Measurements from ENCODE around the gene RBM26. TPM values are rescaled to one million over a fixed set of nuclear protein-coding genes. Genes with fewer than 3 reads are reported as not detected.
A peak's percentile ranks its signal among the peaks of the same experiment; 100 is the strongest.

Gene RBM26
- total RNA-seq, 6 donors from 2014 or later: 27.7 to 70.1 (median 32.9) TPM

GRCh38 chr13:79409828-79410227 lies 3.8 kb upstream of the RBM26 start:
- TF ChIP-seq, protein P1, sequence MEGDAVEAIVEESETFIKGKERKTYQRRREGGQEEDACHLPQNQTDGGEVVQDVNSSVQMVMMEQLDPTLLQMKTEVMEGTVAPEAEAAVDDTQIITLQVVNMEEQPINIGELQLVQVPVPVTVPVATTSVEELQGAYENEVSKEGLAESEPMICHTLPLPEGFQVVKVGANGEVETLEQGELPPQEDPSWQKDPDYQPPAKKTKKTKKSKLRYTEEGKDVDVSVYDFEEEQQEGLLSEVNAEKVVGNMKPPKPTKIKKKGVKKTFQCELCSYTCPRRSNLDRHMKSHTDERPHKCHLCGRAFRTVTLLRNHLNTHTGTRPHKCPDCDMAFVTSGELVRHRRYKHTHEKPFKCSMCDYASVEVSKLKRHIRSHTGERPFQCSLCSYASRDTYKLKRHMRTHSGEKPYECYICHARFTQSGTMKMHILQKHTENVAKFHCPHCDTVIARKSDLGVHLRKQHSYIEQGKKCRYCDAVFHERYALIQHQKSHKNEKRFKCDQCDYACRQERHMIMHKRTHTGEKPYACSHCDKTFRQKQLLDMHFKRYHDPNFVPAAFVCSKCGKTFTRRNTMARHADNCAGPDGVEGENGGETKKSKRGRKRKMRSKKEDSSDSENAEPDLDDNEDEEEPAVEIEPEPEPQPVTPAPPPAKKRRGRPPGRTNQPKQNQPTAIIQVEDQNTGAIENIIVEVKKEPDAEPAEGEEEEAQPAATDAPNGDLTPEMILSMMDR (IDR thresholded peaks at IDR 0.05): no peak
- TF ChIP-seq POLR2A (IDR thresholded peaks at IDR 0.05) (no peak), POLR2AphosphoS5 (IDR thresholded peaks at IDR 0.05) (no peak), EP300 (IDR thresholded peaks at IDR 0.05) (no peak)
- Histone ChIP-seq H3K9me3 (no peaks in the 10 kb centered on the region), H3K27ac (no peak overlapping the region), H3K27me3 (no peaks in the 10 kb centered on the region), H3K36me3 (peaks cover 0 to 5% (median 0%) of the 10 kb centered on the region in 4 donors), H3K4me3 (no peak overlapping the region), H3K4me1 (peaks cover 6 to 14% (median 10%) of the 10 kb centered on the region in 4 donors)
- 63 to 68% methylated on average over 4 of the region's 4 CpGs for WGBS, 2 donors
- no peak for ATAC-seq (ENCODE audit: low FRiP score in 2 of 2)
- DNase-seq: no peak

DNA sequence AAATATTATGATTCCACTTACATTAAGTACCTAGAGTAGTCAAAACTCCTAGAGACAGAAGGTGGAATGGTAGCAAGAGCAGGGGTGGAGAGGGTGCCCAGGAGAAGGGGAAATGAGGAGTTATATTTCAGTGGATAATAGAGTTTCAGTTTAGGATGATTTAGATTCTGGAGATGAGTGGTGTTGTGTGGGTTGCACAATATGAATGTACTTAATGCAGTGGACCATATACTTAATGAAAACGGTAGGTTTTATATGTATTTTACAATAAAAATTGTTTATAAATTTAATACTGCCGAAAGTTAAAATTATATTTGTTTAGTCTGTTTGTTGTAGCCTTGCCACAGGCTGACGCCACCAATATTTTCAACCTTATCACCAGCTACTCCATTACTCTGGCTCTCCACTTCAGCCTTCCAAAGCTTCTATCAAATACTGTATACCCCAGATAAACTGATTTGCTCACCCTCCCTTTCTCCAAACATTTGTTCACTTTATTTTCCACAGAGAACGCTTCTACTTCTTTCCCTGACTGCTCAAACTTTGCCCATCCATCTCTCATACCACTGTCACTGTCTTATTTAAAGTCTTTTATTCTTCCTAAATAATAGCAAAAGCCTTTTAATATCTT lies 1.4 kb upstream of the RBM26 start:
- ATAC-seq (ENCODE audit: low FRiP score in 2 of 2): no peak
- peak overlapping the region in 1 of 4 donors; percentile 97 for H3K27ac ChIP-seq

GRCh38 chr13:79406597-79406908 lies 498 bp upstream of the RBM26 start:
- Histone ChIP-seq H3K4me1 (peaks cover 36 to 47% (median 40%) of the 10 kb centered on the region in 4 donors), H3K9me3 (no peaks in the 10 kb centered on the region), H3K27me3 (no peaks in the 10 kb centered on the region), H3K4me3 (peak overlapping the region; percentile 66 to 84 (median 71)), H3K27ac (peak overlapping the region; percentile 92 to 97 (median 93)), H3K36me3 (no peaks in the 10 kb centered on the region)
- 1 to 5% methylated on average over 4 of the region's 4 CpGs for WGBS, 2 donors
- peak in 1 of 2 donors; percentile 34 for ATAC-seq (ENCODE audit: low FRiP score in 2 of 2)
- no peak for DNase-seq
- TF ChIP-seq POLR2A (IDR thresholded peaks at IDR 0.05) (no peak), POLR2AphosphoS5 (IDR thresholded peaks at IDR 0.05) (no peak), EP300 (IDR thresholded peaks at IDR 0.05) (no peak)
- TF ChIP-seq, protein P1 (IDR thresholded peaks at IDR 0.05): no peak

More for the DNA sequence above, 1.4 kb upstream of the RBM26 start:
- Histone ChIP-seq H3K36me3 (no peaks in the 10 kb centered on the region), H3K4me3 (peak overlapping the region in 2 of 4 donors; percentile 66 to 84), H3K4me1 (peaks cover 28 to 38% (median 32%) of the 10 kb centered on the region in 4 donors), H3K27me3 (no peaks in the 10 kb centered on the region), H3K9me3 (no peaks in the 10 kb centered on the region)
- no peak for DNase-seq
- WGBS, 2 donors: 69 to 76% methylated on average over 4 of the region's 4 CpGs
- TF ChIP-seq, protein P1 (IDR thresholded peaks at IDR 0.05): no peak

GRCh38 chr13:79405501-79405830 lies 589 bp downstream of the RBM26 start:
- no peaks in the 10 kb centered on the region for H3K9me3 ChIP-seq
- 0 to 2% methylated on average over 9 to 12 of the region's 19 CpGs for WGBS, 2 donors
- peak in 1 of 2 donors; percentile 2 for ATAC-seq (ENCODE audit: low FRiP score in 2 of 2)
- peak overlapping the region; percentile 92 to 97 (median 93) for H3K27ac ChIP-seq
- no peaks in the 10 kb centered on the region for H3K27me3 ChIP-seq
- DNase-seq: no peak
- TF ChIP-seq POLR2A (IDR thresholded peaks at IDR 0.05) (no peak), EP300 (IDR thresholded peaks at IDR 0.05) (no peak), POLR2AphosphoS5 (IDR thresholded peaks at IDR 0.05) (no peak)
- TF ChIP-seq, protein P1 (IDR thresholded peaks at IDR 0.05): no peak
- peaks cover 42 to 56% (median 44%) of the 10 kb centered on the region in 4 donors for H3K4me1 ChIP-seq
- peak overlapping the region; percentile 66 to 84 (median 71) for H3K4me3 ChIP-seq
- no peaks in the 10 kb centered on the region for H3K36me3 ChIP-seq

DNA sequence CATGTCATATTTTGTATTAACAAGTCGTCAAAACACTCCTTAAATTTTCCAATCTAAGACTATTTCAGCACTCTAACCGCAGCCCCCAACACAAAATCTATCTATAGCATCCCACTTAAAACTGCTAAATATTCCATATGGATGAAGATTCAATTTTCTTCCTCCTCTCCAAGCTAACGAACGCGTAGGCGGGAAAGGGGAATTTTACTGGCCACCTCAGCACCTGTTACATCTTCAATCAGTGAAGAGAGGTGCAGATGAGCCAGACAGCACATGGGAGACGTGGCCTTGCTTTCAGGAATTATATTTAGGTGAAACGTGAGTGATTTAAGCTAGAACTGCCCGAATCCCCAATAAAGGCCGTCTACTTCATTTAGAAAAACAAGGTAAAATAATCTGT lies 1.1 kb downstream of the RBM26 start:
- Histone ChIP-seq H3K36me3 (peaks cover 0 to 2% (median 0%) of the 10 kb centered on the region in 4 donors), H3K4me1 (peaks cover 42 to 56% (median 44%) of the 10 kb centered on the region in 4 donors), H3K27me3 (no peaks in the 10 kb centered on the region), H3K27ac (peak overlapping the region; percentile 92 to 97 (median 93)), H3K9me3 (no peaks in the 10 kb centered on the region), H3K4me3 (peak overlapping the region; percentile 66 to 84 (median 71))
- ATAC-seq (ENCODE audit: low FRiP score in 2 of 2) (no peak), DNase-seq (no peak)
- no peak for TF ChIP-seq POLR2AphosphoS5 (IDR thresholded peaks at IDR 0.05)
- no peak for TF ChIP-seq POLR2A (IDR thresholded peaks at IDR 0.05)
- TF ChIP-seq, protein P1 (IDR thresholded peaks at IDR 0.05): no peak
- TF ChIP-seq EP300 (IDR thresholded peaks at IDR 0.05): no peak
- 1 to 2% methylated on average over 10 of the region's 10 CpGs for WGBS, 2 donors
